Neuronal stem cell (in vitro differentiated cells): ENCODE data around the gene CAPN8.

Experiments
- DNase-seq: peaks from one replicate; pipeline ENCODE4 v3.0.0-alpha.2; 2013; ENCODE audit warnings: low spot score
- H2AFZ ChIP-seq: one replicate; pipeline ENCODE4 v1.6.1; 2013; ENCODE audit warnings: mild to moderate bottlenecking, low read length, inconsistent platforms
- H2AK5ac ChIP-seq: 2 replicates; pipeline ENCODE4 v1.6.1; 2013; ENCODE audit warnings: low read depth, mild to moderate bottlenecking, inconsistent platforms, low read length, moderate library complexity, mixed read lengths
- H2BK120ac ChIP-seq: 2 replicates; pipeline ENCODE4 v1.6.1; 2013; ENCODE audit warnings: low read depth, mild to moderate bottlenecking, inconsistent platforms, low read length, moderate library complexity, mixed read lengths
- H2BK12ac ChIP-seq: one replicate; pipeline ENCODE4 v1.6.1; 2013; ENCODE audit warnings: low read length, inconsistent platforms
- H2BK15ac ChIP-seq: 2 replicates; pipeline ENCODE4 v1.6.1; 2013; ENCODE audit warnings: mild to moderate bottlenecking, low read length, inconsistent platforms, mixed read lengths
- H2BK5ac ChIP-seq: one replicate; pipeline ENCODE4 v1.6.1; 2013; ENCODE audit warnings: inconsistent platforms, mild to moderate bottlenecking, low read length, moderate library complexity
- H3K14ac ChIP-seq: one replicate; pipeline ENCODE4 v1.6.1; 2013; ENCODE audit warnings: low read length, inconsistent platforms
- H3K18ac ChIP-seq: 2 replicates; pipeline ENCODE4 v1.6.1; 2013; ENCODE audit warnings: low read length, inconsistent platforms
- H3K23ac ChIP-seq: 2 replicates; pipeline ENCODE4 v1.6.1; 2013; ENCODE audit warnings: low read depth, mild to moderate bottlenecking, mixed read lengths, low read length, inconsistent platforms; ENCODE audit not compliant: poor library complexity
- H3K27ac ChIP-seq: replicated peaks from 3 replicates; pipeline ENCODE4 v1.5.1; 2013; ENCODE audit warnings: low read length, inconsistent platforms
- H3K27me3 ChIP-seq, 3 experiments: 2 replicates each; pipeline ENCODE4 v1.6.1; 2013; ENCODE audit warnings: low read length in 3 of 3, mild to moderate bottlenecking in 2 of 3, inconsistent platforms in 1 of 3, low read depth in 1 of 3, mixed read lengths in 1 of 3, moderate library complexity in 1 of 3; ENCODE audit not compliant: control insufficient read depth in 3 of 3, insufficient read depth in 3 of 3
- H3K36me3 ChIP-seq, 2 donors: replicated peaks in 1 of 2; 2 replicates each; pipeline ENCODE4 v1.6.1; 2013; ENCODE audit warnings: low read length in 2 of 2; ENCODE audit not compliant: control insufficient read depth in 2 of 2, insufficient read depth in 2 of 2
- H3K4ac ChIP-seq: 2 replicates; pipeline ENCODE4 v1.6.1; 2013; ENCODE audit warnings: inconsistent platforms, mild to moderate bottlenecking, low read length, moderate library complexity
- H3K4me1 ChIP-seq, 2 donors: 1 replicate in 1 of 2; 2 replicates in 1 of 2; pipeline ENCODE4 v1.6.1; 2013; ENCODE audit warnings: low read length in 2 of 2, low read depth in 1 of 2; ENCODE audit not compliant: control insufficient read depth in 2 of 2, insufficient read depth in 1 of 2
- H3K4me2 ChIP-seq: one replicate; pipeline ENCODE4 v1.6.1; 2013; ENCODE audit warnings: mild to moderate bottlenecking, low read length, inconsistent platforms; ENCODE audit not compliant: insufficient read depth, poor library complexity, severe bottlenecking
- H3K4me3 ChIP-seq, 2 donors: 2 replicates each; pipeline ENCODE4 v1.5.1; 2013; ENCODE audit warnings: low read length in 2 of 2, mild to moderate bottlenecking in 2 of 2, inconsistent platforms in 1 of 2, moderate library complexity in 1 of 2
- H3K79me1 ChIP-seq: one replicate; pipeline ENCODE4 v1.6.1; 2013; ENCODE audit warnings: low read depth, mild to moderate bottlenecking, inconsistent platforms, low read length, moderate library complexity
- H3K9ac ChIP-seq: one replicate; pipeline ENCODE4 v1.6.1; 2013; ENCODE audit warnings: mild to moderate bottlenecking, low read depth, low read length, inconsistent platforms; ENCODE audit not compliant: poor library complexity
- H3K9me3 ChIP-seq, 2 donors: replicated peaks in 1 of 2; 2 replicates each; pipeline versions ENCODE3 to v1.6.1; 2013; ENCODE audit warnings: low read length in 2 of 2, mild to moderate bottlenecking in 2 of 2, inconsistent platforms in 1 of 2, low read depth in 1 of 2, mixed read lengths in 1 of 2, moderate library complexity in 1 of 2; ENCODE audit not compliant: control insufficient read depth in 2 of 2, insufficient read depth in 1 of 2
- H4K8ac ChIP-seq: one replicate; pipeline ENCODE4 v1.6.1; 2013; ENCODE audit warnings: low read depth, mild to moderate bottlenecking, inconsistent platforms, low read length, moderate library complexity
- H4K91ac ChIP-seq: one replicate; pipeline ENCODE4 v1.6.1; 2013; ENCODE audit warnings: low read length, low read depth, mild to moderate bottlenecking, inconsistent platforms; ENCODE audit not compliant: poor library complexity
- WGBS, 2 donors: extraction: QIAGEN DNeasy Blood & Tissue Kit; methylation state at CpG; one replicate each; pipeline ENCODE4 v1.1.7; 2013; ENCODE audit warnings: missing lambda C conversion rate in 2 of 2, mixed read lengths in 1 of 2; ENCODE audit not compliant: insufficient read length in 2 of 2, insufficient replicate concordance in 1 of 2; ENCODE audit errors: extremely low coverage in 2 of 2; 5-methylcytosine and 5-hydroxymethylcytosine counted together

Gene CAPN8

GRCh38 chr1:223704921-223705878, 39.7 kb upstream of the CAPN8 start:
- Histone ChIP-seq H3K4ac (peak overlapping the region; percentile 6), H2BK15ac (no peak overlapping the region), H2AFZ (peak overlapping the region; percentile 66), H2AK5ac (no peak overlapping the region), H3K4me2 (no peak overlapping the region), H3K79me1 (no peaks in the 10 kb centered on the region), H3K4me3 (no peak overlapping the region), H2BK120ac (no peak overlapping the region), H3K36me3 (no peaks in the 10 kb centered on the region), H4K8ac (no peak overlapping the region), H2BK12ac (no peak overlapping the region), H3K27me3 (no peaks in the 10 kb centered on the region), H2BK5ac (no peak overlapping the region), H3K4me1 (peaks cover 8 to 27% of the 10 kb centered on the region in 2 donors), H3K23ac (no peak overlapping the region), H3K27ac (no peak overlapping the region), H3K14ac (no peak overlapping the region), H3K9me3 (no peaks in the 10 kb centered on the region), H4K91ac (no peak overlapping the region), H3K9ac (no peak overlapping the region), H3K18ac (peak overlapping the region; percentile 8)
- DNase-seq: no peak
- WGBS, 2 donors: no CpG with 5 or more reads among the region's 8 CpGs

GRCh38 chr1:223703668-223704013, 38.1 kb upstream of the CAPN8 start:
- Histone ChIP-seq H3K4ac (no peak overlapping the region), H3K4me1 (peaks cover 9 to 27% of the 10 kb centered on the region in 2 donors), H3K23ac (no peak overlapping the region), H3K4me3 (no peak overlapping the region), H3K27ac (no peak overlapping the region), H2BK5ac (no peak overlapping the region), H2BK120ac (no peak overlapping the region), H4K8ac (no peak overlapping the region), H3K18ac (no peak overlapping the region), H3K9ac (no peak overlapping the region), H2AK5ac (no peak overlapping the region), H2BK12ac (no peak overlapping the region), H3K4me2 (no peak overlapping the region), H3K36me3 (no peaks in the 10 kb centered on the region), H3K14ac (no peak overlapping the region), H2BK15ac (no peak overlapping the region), H3K79me1 (no peaks in the 10 kb centered on the region), H3K27me3 (no peaks in the 10 kb centered on the region), H4K91ac (no peak overlapping the region), H3K9me3 (no peaks in the 10 kb centered on the region), H2AFZ (no peak overlapping the region)
- no peak for DNase-seq
- WGBS, 2 donors: no CpG with 5 or more reads among the region's 1 CpG

GRCh38 chr1:223702735-223703667, 37.5 kb upstream of the CAPN8 start:
- Histone ChIP-seq H3K27ac (no peak overlapping the region), H3K23ac (no peak overlapping the region), H3K9ac (no peak overlapping the region), H3K27me3 (no peaks in the 10 kb centered on the region), H3K79me1 (no peaks in the 10 kb centered on the region), H3K18ac (no peak overlapping the region), H3K4ac (no peak overlapping the region), H2BK5ac (no peak overlapping the region), H3K4me2 (no peak overlapping the region), H2BK12ac (no peak overlapping the region), H3K4me1 (peaks cover 10 to 25% of the 10 kb centered on the region in 2 donors), H2BK120ac (no peak overlapping the region), H3K9me3 (no peaks in the 10 kb centered on the region), H2AK5ac (no peak overlapping the region), H2AFZ (peak overlapping the region; percentile 19), H2BK15ac (no peak overlapping the region), H3K36me3 (no peaks in the 10 kb centered on the region), H4K91ac (no peak overlapping the region), H3K4me3 (no peak overlapping the region), H3K14ac (no peak overlapping the region), H4K8ac (no peak overlapping the region)
- WGBS, 2 donors: no CpG with 5 or more reads among the region's 4 CpGs
- no peak for DNase-seq
